Measurements from ENCODE around the gene OASL.

The OASL gene

DNA sequence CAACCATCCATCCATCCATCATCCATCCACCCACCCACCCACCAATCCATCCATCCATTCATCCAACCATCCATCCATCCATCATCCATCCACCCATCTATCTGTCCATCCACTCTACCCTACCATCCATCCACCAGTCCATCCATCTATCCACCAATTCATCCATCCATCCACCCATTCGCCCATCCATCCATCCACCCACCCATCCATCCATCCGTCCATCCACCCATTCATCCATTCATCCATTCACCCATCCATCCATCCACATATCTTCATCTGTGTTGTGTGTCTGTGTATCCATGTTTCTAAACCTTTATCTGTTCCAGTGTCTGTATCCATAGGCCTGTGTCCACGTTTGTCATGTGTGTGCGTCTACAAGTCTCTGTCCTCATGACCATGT, 50.8 kb downstream of the OASL start:
- Histone ChIP-seq H2BK12ac (ENCODE audit: low read length) (no peak overlapping the region), H3K9ac (ENCODE audit: low read depth, low read length, poor library complexity) (peak overlapping the region; percentile 36), H3K27ac (replicated peaks; ENCODE audit: low read length) (no peak overlapping the region), H2AK5ac (ENCODE audit: low read depth, low read length) (no peak overlapping the region), H3K4ac (ENCODE audit: low read length) (no peak overlapping the region), H3K9me3 (replicated peaks in 1 of 2; ENCODE audit: control insufficient read depth in 2 of 2, insufficient read depth in 1 of 2, low read depth in 1 of 2, low read length in 2 of 2) (no peaks in the 10 kb centered on the region), H3K27me3 (ENCODE audit: control insufficient read depth in 3 of 3, insufficient read depth in 3 of 3, low read depth in 1 of 3, low read length in 3 of 3) (peaks cover 0 to 2% (median 0%) of the 10 kb centered on the region in 3 experiments), H3K14ac (ENCODE audit: low read length) (no peak overlapping the region), H3K36me3 (replicated peaks in 1 of 2; ENCODE audit: control insufficient read depth in 2 of 2, insufficient read depth in 2 of 2, low read length in 2 of 2) (no peaks in the 10 kb centered on the region), H4K91ac (ENCODE audit: low read depth, low read length, poor library complexity) (no peak overlapping the region), H3K4me2 (ENCODE audit: insufficient read depth, low read length, poor library complexity, severe bottlenecking) (no peak overlapping the region), H4K8ac (ENCODE audit: low read depth, low read length) (no peak overlapping the region), H2BK120ac (ENCODE audit: low read depth, low read length) (no peak overlapping the region), H3K79me1 (ENCODE audit: low read depth, low read length) (no peaks in the 10 kb centered on the region), H2AFZ (ENCODE audit: low read length) (no peak overlapping the region), H3K23ac (ENCODE audit: low read depth, low read length, poor library complexity) (no peak overlapping the region), H3K4me3 (ENCODE audit: low read length in 2 of 2) (no peak overlapping the region), H2BK5ac (ENCODE audit: low read length) (no peak overlapping the region), H3K18ac (ENCODE audit: low read length) (no peak overlapping the region), H3K4me1 (ENCODE audit: control insufficient read depth in 2 of 2, insufficient read depth in 1 of 2, low read depth in 1 of 2, low read length in 2 of 2) (peaks cover 2 to 10% of the 10 kb centered on the region in 2 donors), H2BK15ac (ENCODE audit: low read length) (no peak overlapping the region)
- WGBS, 2 donors (ENCODE audit: extremely low coverage in 2 of 2, insufficient read length in 2 of 2, insufficient replicate concordance in 1 of 2): no CpG with 5 or more reads among the region's 4 CpGs
- no peak for DNase-seq (ENCODE audit: low spot score)

DNA sequence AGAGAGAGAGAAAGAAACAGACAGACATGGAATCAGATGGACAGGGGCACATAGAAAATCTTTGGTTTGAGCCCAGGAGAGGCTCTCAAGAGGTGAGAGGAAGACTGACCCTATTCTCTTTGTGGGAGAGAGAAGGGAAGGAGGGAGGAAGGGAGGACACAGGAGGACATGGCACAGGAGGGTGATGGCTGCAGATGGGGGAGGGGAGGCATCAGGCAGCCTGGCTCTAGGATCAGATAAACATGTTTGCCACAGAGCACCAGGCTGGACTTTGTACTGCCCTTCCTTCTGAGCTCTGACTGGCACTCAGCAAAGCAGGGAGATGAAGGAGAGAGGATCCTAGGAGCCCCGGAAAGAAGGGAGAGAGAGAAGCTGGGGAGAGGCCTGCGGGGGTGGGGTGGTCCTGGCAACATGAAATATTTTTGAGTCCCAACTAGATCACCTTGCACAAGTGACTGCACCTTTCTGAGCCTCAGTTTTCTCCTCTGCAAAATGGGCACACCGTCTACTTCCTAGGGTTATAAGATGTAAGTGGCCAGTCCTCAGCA, 54.6 kb downstream of the OASL start:
- no peak overlapping the region for H3K9ac ChIP-seq (ENCODE audit: low read depth, low read length, poor library complexity)
- H3K4ac ChIP-seq (ENCODE audit: low read length): no peak overlapping the region
- H3K4me1 ChIP-seq (ENCODE audit: control insufficient read depth in 2 of 2, insufficient read depth in 1 of 2, low read depth in 1 of 2, low read length in 2 of 2): peaks cover 2 to 16% of the 10 kb centered on the region in 2 donors
- no peak overlapping the region for H2AK5ac ChIP-seq (ENCODE audit: low read depth, low read length)
- H3K23ac ChIP-seq (ENCODE audit: low read depth, low read length, poor library complexity): no peak overlapping the region
- H3K9me3 ChIP-seq (replicated peaks in 1 of 2; ENCODE audit: control insufficient read depth in 2 of 2, insufficient read depth in 1 of 2, low read depth in 1 of 2, low read length in 2 of 2): no peaks in the 10 kb centered on the region
- H3K18ac ChIP-seq (ENCODE audit: low read length): no peak overlapping the region
- H2BK15ac ChIP-seq (ENCODE audit: low read length): no peak overlapping the region
- WGBS, 2 donors (ENCODE audit: extremely low coverage in 2 of 2, insufficient read length in 2 of 2, insufficient replicate concordance in 1 of 2): no CpG with 5 or more reads among the region's 3 CpGs
- peak overlapping the region; percentile 78 for H2AFZ ChIP-seq (ENCODE audit: low read length)
- H3K27ac ChIP-seq (replicated peaks; ENCODE audit: low read length): no peak overlapping the region
- DNase-seq (ENCODE audit: low spot score): no peak
- H2BK120ac ChIP-seq (ENCODE audit: low read depth, low read length): no peak overlapping the region
- H4K8ac ChIP-seq (ENCODE audit: low read depth, low read length): no peak overlapping the region
- no peak overlapping the region for H3K4me3 ChIP-seq (ENCODE audit: low read length in 2 of 2)
- no peak overlapping the region for H2BK5ac ChIP-seq (ENCODE audit: low read length)
- H4K91ac ChIP-seq (ENCODE audit: low read depth, low read length, poor library complexity): no peak overlapping the region
- H2BK12ac ChIP-seq (ENCODE audit: low read length): no peak overlapping the region
- no peak overlapping the region for H3K4me2 ChIP-seq (ENCODE audit: insufficient read depth, low read length, poor library complexity, severe bottlenecking)
- no peaks in the 10 kb centered on the region for H3K36me3 ChIP-seq (replicated peaks in 1 of 2; ENCODE audit: control insufficient read depth in 2 of 2, insufficient read depth in 2 of 2, low read length in 2 of 2)
- H3K79me1 ChIP-seq (ENCODE audit: low read depth, low read length): no peaks in the 10 kb centered on the region
- H3K27me3 ChIP-seq (ENCODE audit: control insufficient read depth in 3 of 3, insufficient read depth in 3 of 3, low read depth in 1 of 3, low read length in 3 of 3): peaks cover 0 to 2% (median 0%) of the 10 kb centered on the region in 3 experiments
- H3K14ac ChIP-seq (ENCODE audit: low read length): no peak overlapping the region

DNA sequence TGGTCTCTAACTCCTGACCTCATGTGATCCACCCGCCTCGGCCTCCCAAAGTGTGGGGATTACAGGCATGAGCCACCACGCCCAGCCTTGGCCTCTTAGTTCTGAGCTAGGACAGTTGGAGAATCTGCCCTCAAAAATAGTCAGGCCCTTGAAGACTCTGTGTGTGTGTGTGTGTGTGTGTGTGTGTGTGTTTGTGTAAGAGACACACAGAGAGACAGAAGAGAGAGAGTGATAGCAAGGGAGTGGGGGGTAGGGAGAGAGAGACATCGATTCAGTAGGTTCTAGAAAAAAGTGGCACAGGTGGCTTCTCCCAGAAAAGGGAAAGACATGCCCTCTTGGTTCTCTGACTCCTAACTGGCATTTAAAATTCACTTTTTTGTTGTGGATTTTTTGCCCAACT, 55.3 kb downstream of the OASL start:
- Histone ChIP-seq H3K4ac (ENCODE audit: low read length) (no peak overlapping the region), H3K79me1 (ENCODE audit: low read depth, low read length) (no peaks in the 10 kb centered on the region), H3K4me2 (ENCODE audit: insufficient read depth, low read length, poor library complexity, severe bottlenecking) (no peak overlapping the region), H2BK5ac (ENCODE audit: low read length) (no peak overlapping the region), H3K27ac (replicated peaks; ENCODE audit: low read length) (no peak overlapping the region), H3K4me1 (ENCODE audit: control insufficient read depth in 2 of 2, insufficient read depth in 1 of 2, low read depth in 1 of 2, low read length in 2 of 2) (peaks cover 2 to 16% of the 10 kb centered on the region in 2 donors), H3K23ac (ENCODE audit: low read depth, low read length, poor library complexity) (no peak overlapping the region), H2AK5ac (ENCODE audit: low read depth, low read length) (no peak overlapping the region), H3K18ac (ENCODE audit: low read length) (no peak overlapping the region), H2AFZ (ENCODE audit: low read length) (peak overlapping the region; percentile 78), H3K36me3 (replicated peaks in 1 of 2; ENCODE audit: control insufficient read depth in 2 of 2, insufficient read depth in 2 of 2, low read length in 2 of 2) (no peaks in the 10 kb centered on the region), H3K14ac (ENCODE audit: low read length) (no peak overlapping the region), H3K9me3 (replicated peaks in 1 of 2; ENCODE audit: control insufficient read depth in 2 of 2, insufficient read depth in 1 of 2, low read depth in 1 of 2, low read length in 2 of 2) (no peaks in the 10 kb centered on the region), H2BK120ac (ENCODE audit: low read depth, low read length) (no peak overlapping the region), H2BK12ac (ENCODE audit: low read length) (no peak overlapping the region), H3K4me3 (ENCODE audit: low read length in 2 of 2) (no peak overlapping the region), H2BK15ac (ENCODE audit: low read length) (no peak overlapping the region), H3K27me3 (ENCODE audit: control insufficient read depth in 3 of 3, insufficient read depth in 3 of 3, low read depth in 1 of 3, low read length in 3 of 3) (no peaks in the 10 kb centered on the region), H4K91ac (ENCODE audit: low read depth, low read length, poor library complexity) (no peak overlapping the region), H3K9ac (ENCODE audit: low read depth, low read length, poor library complexity) (no peak overlapping the region), H4K8ac (ENCODE audit: low read depth, low read length) (no peak overlapping the region)
- WGBS, 2 donors (ENCODE audit: extremely low coverage in 2 of 2, insufficient read length in 2 of 2, insufficient replicate concordance in 1 of 2): no CpG with 5 or more reads among the region's 4 CpGs
- DNase-seq (ENCODE audit: low spot score): no peak

DNA sequence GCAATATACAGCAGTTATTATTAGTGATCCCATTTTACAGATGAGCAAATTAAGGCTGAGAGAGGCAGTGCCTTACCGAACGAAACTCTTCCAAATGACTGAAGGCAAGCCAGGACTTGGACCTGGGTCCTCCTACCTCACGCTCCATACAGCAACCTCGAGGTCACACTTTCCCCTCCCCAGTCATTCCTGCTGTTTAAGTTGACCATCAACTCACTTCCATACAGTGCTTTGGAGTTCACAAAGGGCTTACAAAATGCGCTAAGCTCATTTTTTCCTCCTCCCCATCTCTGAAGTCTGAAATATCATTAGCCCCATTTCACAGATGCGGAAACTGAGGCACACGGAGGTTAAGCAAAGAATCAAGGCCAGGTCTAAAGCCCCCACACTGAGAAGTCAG, 56.4 kb downstream of the OASL start:
- Histone ChIP-seq H4K91ac (ENCODE audit: low read depth, low read length, poor library complexity) (no peak overlapping the region), H3K4me3 (ENCODE audit: low read length in 2 of 2) (no peak overlapping the region), H2BK15ac (ENCODE audit: low read length) (no peak overlapping the region), H2AFZ (ENCODE audit: low read length) (no peak overlapping the region), H3K18ac (ENCODE audit: low read length) (no peak overlapping the region), H3K23ac (ENCODE audit: low read depth, low read length, poor library complexity) (no peak overlapping the region), H3K9ac (ENCODE audit: low read depth, low read length, poor library complexity) (no peak overlapping the region), H3K4me2 (ENCODE audit: insufficient read depth, low read length, poor library complexity, severe bottlenecking) (no peak overlapping the region), H2BK120ac (ENCODE audit: low read depth, low read length) (no peak overlapping the region), H2BK12ac (ENCODE audit: low read length) (no peak overlapping the region), H4K8ac (ENCODE audit: low read depth, low read length) (no peak overlapping the region), H3K4ac (ENCODE audit: low read length) (no peak overlapping the region), H3K27ac (replicated peaks; ENCODE audit: low read length) (no peak overlapping the region), H3K36me3 (replicated peaks in 1 of 2; ENCODE audit: control insufficient read depth in 2 of 2, insufficient read depth in 2 of 2, low read length in 2 of 2) (no peaks in the 10 kb centered on the region), H3K14ac (ENCODE audit: low read length) (no peak overlapping the region), H2BK5ac (ENCODE audit: low read length) (no peak overlapping the region), H3K79me1 (ENCODE audit: low read depth, low read length) (no peaks in the 10 kb centered on the region), H3K27me3 (ENCODE audit: control insufficient read depth in 3 of 3, insufficient read depth in 3 of 3, low read depth in 1 of 3, low read length in 3 of 3) (no peaks in the 10 kb centered on the region), H3K4me1 (ENCODE audit: control insufficient read depth in 2 of 2, insufficient read depth in 1 of 2, low read depth in 1 of 2, low read length in 2 of 2) (peaks cover 2 to 16% of the 10 kb centered on the region in 2 donors), H3K9me3 (replicated peaks in 1 of 2; ENCODE audit: control insufficient read depth in 2 of 2, insufficient read depth in 1 of 2, low read depth in 1 of 2, low read length in 2 of 2) (no peaks in the 10 kb centered on the region), H2AK5ac (ENCODE audit: low read depth, low read length) (no peak overlapping the region)
- WGBS, 2 donors (ENCODE audit: extremely low coverage in 2 of 2, insufficient read length in 2 of 2, insufficient replicate concordance in 1 of 2): no CpG with 5 or more reads among the region's 7 CpGs
- DNase-seq (ENCODE audit: low spot score): no peak

Measured in neuronal stem cell (in vitro differentiated cells).